Endodermal cell (in vitro differentiated cells): ENCODE data around the gene ALX4. TPM values are rescaled to one million over a fixed set of nuclear protein-coding genes. Genes with fewer than 3 reads are reported as not detected.

Experiments used
- DNase-seq: peaks from one replicate; pipeline ENCODE4 v3.0.0-alpha.2; 2017
- H3K27ac ChIP-seq: 2 replicates; pipeline ENCODE4 v1.5.1; 2013; ENCODE audit warnings: mild to moderate bottlenecking, low read depth, low read length, moderate library complexity
- H3K27me3 ChIP-seq: 2 replicates; pipeline ENCODE4 v1.6.1; 2013; ENCODE audit warnings: mild to moderate bottlenecking, low read length, moderate library complexity; ENCODE audit not compliant: insufficient read depth, control insufficient read depth, poor library complexity, severe bottlenecking
- H3K36me3 ChIP-seq: 2 replicates; pipeline ENCODE4 v1.7.0; 2013; ENCODE audit warnings: mild to moderate bottlenecking, low read length, moderate library complexity; ENCODE audit not compliant: control insufficient read depth, insufficient read depth
- H3K4me1 ChIP-seq: one replicate; pipeline ENCODE4 v1.7.0; 2013; ENCODE audit warnings: low read length; ENCODE audit not compliant: control insufficient read depth, insufficient read depth
- H3K4me3 ChIP-seq: 2 replicates; pipeline ENCODE4 v1.5.1; 2013; ENCODE audit warnings: mild to moderate bottlenecking, low read length, moderate library complexity
- H3K9ac ChIP-seq: 2 replicates; pipeline ENCODE4 v1.6.1; 2013; ENCODE audit warnings: mild to moderate bottlenecking, low read length, moderate library complexity; ENCODE audit not compliant: poor library complexity, severe bottlenecking; ENCODE audit errors: extremely low read depth
- H3K9me3 ChIP-seq: 2 replicates; pipeline ENCODE4 v1.6.1; 2013; ENCODE audit warnings: mild to moderate bottlenecking, low read length, moderate library complexity; ENCODE audit not compliant: control insufficient read depth
- H3K27ac Mint-ChIP-seq: 2 replicates; pipeline ENCODE4 v1.8.0; 2020; ENCODE audit warnings: mixed read lengths
- H3K27me3 Mint-ChIP-seq: 2 replicates; pipeline ENCODE4 v1.8.0; 2021; ENCODE audit warnings: mild to moderate bottlenecking, mixed read lengths; ENCODE audit not compliant: insufficient read depth
- H3K36me3 Mint-ChIP-seq: 2 replicates; pipeline ENCODE4 v1.8.0; 2020; ENCODE audit warnings: low read depth, mixed read lengths
- H3K4me1 Mint-ChIP-seq: 2 replicates; pipeline ENCODE4 v1.8.0; 2020; ENCODE audit warnings: mixed read lengths
- H3K4me3 Mint-ChIP-seq: 2 replicates; pipeline ENCODE4 v1.8.0; 2020; ENCODE audit warnings: mild to moderate bottlenecking, moderate library complexity, mixed read lengths
- H3K9me3 Mint-ChIP-seq: 2 replicates; pipeline ENCODE4 v1.8.0; 2020; ENCODE audit warnings: mild to moderate bottlenecking, mixed read lengths
- WGBS, 2 experiments: methylation state at CpG; one replicate each; pipeline versions ENCODE4 v1.1.5 to v1.1.7; 2013; ENCODE audit warnings: missing lambda C conversion rate in 2 of 2, mixed read lengths in 1 of 2; ENCODE audit not compliant: insufficient coverage in 1 of 2, insufficient read length in 1 of 2; 5-methylcytosine and 5-hydroxymethylcytosine counted together
- total RNA-seq, 2 donors: library from RNA; stranded (reverse); fragmentation: NEBNext Ultra II Directional in 1 of 2; extraction: Animal tissue kit (Norgen Biotek cat#: 25700) in 1 of 2; gene quantifications; 2 replicates in 1 of 2; 3 replicates in 1 of 2; pipeline ENCODE4 v1.2.1, GENCODE V29; 2021
- TF ChIP-seq, protein P1 (sequence below): fragments of 200-600 bp; sonication (generic); conservative IDR thresholded peaks from 2 replicates; pipeline ENCODE4 v1.5.0; 2021; ENCODE audit warnings: antibody characterized with exemption, mild to moderate bottlenecking

Gene ALX4
- total RNA-seq, 2 donors from 2014 or later = not detected

DNA sequence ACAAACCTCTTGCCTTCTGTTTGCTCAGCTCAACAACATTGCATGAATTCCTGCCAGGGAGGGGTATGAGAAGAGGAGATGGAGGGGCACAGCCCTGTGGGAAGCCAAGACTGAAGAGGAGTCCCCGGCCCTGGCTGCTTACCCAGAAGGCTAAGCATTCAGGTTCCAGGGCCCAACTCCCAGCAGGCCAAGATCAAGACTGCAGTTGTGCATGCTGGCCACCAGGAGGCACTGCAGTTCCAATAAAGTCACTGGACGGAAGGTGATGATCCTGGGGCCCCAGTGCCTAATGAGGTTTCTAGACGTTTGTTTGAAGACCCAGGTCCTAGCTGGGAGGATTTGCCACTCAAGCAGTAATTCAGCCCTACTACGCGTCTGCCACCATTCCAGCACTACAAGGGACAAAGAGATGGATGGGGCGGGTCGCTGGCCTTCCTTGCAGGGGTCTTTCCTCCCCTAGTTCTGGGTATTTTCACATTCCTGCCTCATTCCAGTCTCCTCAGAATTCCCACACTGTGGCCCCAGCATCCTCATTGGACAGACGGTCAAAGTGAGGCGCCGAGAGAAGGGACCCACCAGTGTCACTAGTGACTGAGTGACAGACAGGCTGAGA lies 23.6 kb downstream of the ALX4 start:
- no peaks in the 10 kb centered on the region for H3K36me3 Mint-ChIP-seq
- H3K4me3 ChIP-seq = no peak overlapping the region
- no peak overlapping the region for H3K27ac Mint-ChIP-seq
- no peaks in the 10 kb centered on the region for H3K9me3 ChIP-seq
- 65 to 69% methylated on average over 7 to 10 of the region's 10 CpGs for WGBS, 2 experiments
- no peaks in the 10 kb centered on the region for H3K4me1 ChIP-seq
- no peak overlapping the region for H3K27ac ChIP-seq
- TF ChIP-seq, protein P1, sequence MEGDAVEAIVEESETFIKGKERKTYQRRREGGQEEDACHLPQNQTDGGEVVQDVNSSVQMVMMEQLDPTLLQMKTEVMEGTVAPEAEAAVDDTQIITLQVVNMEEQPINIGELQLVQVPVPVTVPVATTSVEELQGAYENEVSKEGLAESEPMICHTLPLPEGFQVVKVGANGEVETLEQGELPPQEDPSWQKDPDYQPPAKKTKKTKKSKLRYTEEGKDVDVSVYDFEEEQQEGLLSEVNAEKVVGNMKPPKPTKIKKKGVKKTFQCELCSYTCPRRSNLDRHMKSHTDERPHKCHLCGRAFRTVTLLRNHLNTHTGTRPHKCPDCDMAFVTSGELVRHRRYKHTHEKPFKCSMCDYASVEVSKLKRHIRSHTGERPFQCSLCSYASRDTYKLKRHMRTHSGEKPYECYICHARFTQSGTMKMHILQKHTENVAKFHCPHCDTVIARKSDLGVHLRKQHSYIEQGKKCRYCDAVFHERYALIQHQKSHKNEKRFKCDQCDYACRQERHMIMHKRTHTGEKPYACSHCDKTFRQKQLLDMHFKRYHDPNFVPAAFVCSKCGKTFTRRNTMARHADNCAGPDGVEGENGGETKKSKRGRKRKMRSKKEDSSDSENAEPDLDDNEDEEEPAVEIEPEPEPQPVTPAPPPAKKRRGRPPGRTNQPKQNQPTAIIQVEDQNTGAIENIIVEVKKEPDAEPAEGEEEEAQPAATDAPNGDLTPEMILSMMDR = peak; percentile 97
- H3K27me3 Mint-ChIP-seq = peaks cover 19% of the 10 kb centered on the region
- peaks cover 4% of the 10 kb centered on the region for H3K9me3 Mint-ChIP-seq
- H3K4me1 Mint-ChIP-seq = peaks cover 8% of the 10 kb centered on the region
- no peak overlapping the region for H3K4me3 Mint-ChIP-seq
- no peaks in the 10 kb centered on the region for H3K36me3 ChIP-seq
- peaks cover 10% of the 10 kb centered on the region for H3K27me3 ChIP-seq
- H3K9ac ChIP-seq = no peak overlapping the region
- DNase-seq = peak; percentile 94

DNA sequence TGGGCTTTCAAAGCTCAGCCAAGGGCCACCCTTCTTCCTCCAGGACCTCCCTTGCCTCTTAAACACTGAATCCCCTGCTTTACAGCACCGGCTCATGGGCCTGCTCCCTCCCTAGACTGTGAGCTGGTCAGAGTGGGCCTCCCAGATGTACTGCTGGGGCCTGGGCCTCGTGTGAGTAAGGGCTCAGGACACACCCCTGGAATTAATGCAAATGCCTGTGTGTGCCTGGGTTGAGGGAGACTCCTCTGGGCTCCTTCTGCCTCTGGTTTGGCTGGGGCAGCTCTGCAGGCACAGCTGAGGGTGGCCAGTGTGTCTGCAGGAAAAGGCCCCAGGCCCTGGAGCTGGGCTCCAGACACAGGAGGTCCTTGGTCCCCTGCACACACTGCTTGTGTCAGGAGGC lies 24.2 kb downstream of the ALX4 start:
- no peak overlapping the region for H3K27ac ChIP-seq
- no peak overlapping the region for H3K27ac Mint-ChIP-seq

DNA sequence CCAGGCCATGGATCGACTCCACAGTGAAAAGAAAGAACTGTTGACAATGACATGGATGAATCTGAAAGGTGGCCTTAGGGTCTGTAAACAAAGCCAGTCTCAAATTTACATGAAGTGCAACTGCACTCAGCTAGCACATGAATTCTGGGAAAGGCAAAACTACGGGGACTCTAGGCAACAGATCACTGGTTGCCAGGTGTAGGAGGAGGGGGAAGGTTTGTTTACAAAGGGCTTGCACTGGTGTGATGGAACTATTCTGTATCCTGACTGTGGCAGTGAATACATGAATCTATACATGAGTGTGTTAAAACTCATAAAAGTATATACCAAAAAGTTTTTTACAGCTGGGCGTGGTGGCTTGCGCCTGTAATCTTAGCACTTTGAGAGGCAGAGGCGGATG lies 27.3 kb downstream of the ALX4 start:
- H3K9me3 Mint-ChIP-seq = peaks cover 4% of the 10 kb centered on the region
- no peak overlapping the region for H3K4me3 ChIP-seq
- H3K27ac Mint-ChIP-seq = no peak overlapping the region
- H3K36me3 ChIP-seq = no peaks in the 10 kb centered on the region
- H3K27me3 ChIP-seq = no peaks in the 10 kb centered on the region
- TF ChIP-seq, protein P1 = no peak
- no peak overlapping the region for H3K9ac ChIP-seq
- H3K9me3 ChIP-seq = no peaks in the 10 kb centered on the region
- WGBS, 2 experiments = 94 to 96% methylated on average over 4 to 5 of the region's 5 CpGs
- no peak overlapping the region for H3K27ac ChIP-seq
- no peak for DNase-seq
- peaks cover 4% of the 10 kb centered on the region for H3K27me3 Mint-ChIP-seq
- peaks cover 8% of the 10 kb centered on the region for H3K4me1 Mint-ChIP-seq
- no peaks in the 10 kb centered on the region for H3K36me3 Mint-ChIP-seq
- no peaks in the 10 kb centered on the region for H3K4me1 ChIP-seq
- no peak overlapping the region for H3K4me3 Mint-ChIP-seq

More for the DNA sequence above, 24.2 kb downstream of the ALX4 start:
- no peaks in the 10 kb centered on the region for H3K36me3 ChIP-seq
- no peaks in the 10 kb centered on the region for H3K4me1 ChIP-seq
- H3K27me3 ChIP-seq = peaks cover 10% of the 10 kb centered on the region
- no peak overlapping the region for H3K4me3 ChIP-seq
- H3K36me3 Mint-ChIP-seq = no peaks in the 10 kb centered on the region
- no peak overlapping the region for H3K9ac ChIP-seq
- H3K27me3 Mint-ChIP-seq = peaks cover 20% of the 10 kb centered on the region
- WGBS, 2 experiments = 20 to 71% methylated on average over 1 to 2 of the region's 2 CpGs
- H3K4me1 Mint-ChIP-seq = peaks cover 8% of the 10 kb centered on the region
- DNase-seq = no peak
- no peaks in the 10 kb centered on the region for H3K9me3 ChIP-seq
- peaks cover 4% of the 10 kb centered on the region for H3K9me3 Mint-ChIP-seq
- no peak overlapping the region for H3K4me3 Mint-ChIP-seq
- TF ChIP-seq, protein P1 = no peak
